ENCODE results near the gene OR5P2. TPM values are rescaled to one million over a fixed set of nuclear protein-coding genes. Genes with fewer than 3 reads are reported as not detected.

Gene OR5P2
- total RNA-seq, 1 donor from 2014 or later, result not detected

- Mint-ChIP-seq H3K36me3 (no peaks in the 10 kb centered on the region), H3K4me3 (no peak overlapping the region), H3K9me3 (no peaks in the 10 kb centered on the region), H3K4me1 (peaks cover 10% of the 10 kb centered on the region), H3K27me3 (ENCODE audit: insufficient read depth, low read depth) (peaks cover 2% of the 10 kb centered on the region), H3K27ac (no peak overlapping the region)
- Histone ChIP-seq H3K27ac (no peak overlapping the region), H3K27me3 (no peaks in the 10 kb centered on the region), H3K36me3 (no peaks in the 10 kb centered on the region), H2AFZ (replicated peaks) (no peak overlapping the region), H3K4me3 (no peak overlapping the region), H4K20me1 (ENCODE audit: low read depth) (no peaks in the 10 kb centered on the region), H3F3A (ENCODE audit: low read depth) (no peaks in the 10 kb centered on the region), H3K9me3 (ENCODE audit: low read depth) (no peaks in the 10 kb centered on the region), H3K4me2 (no peak overlapping the region), H3K79me2 (ENCODE audit: low read depth) (no peaks in the 10 kb centered on the region), H3K4me1 (no peaks in the 10 kb centered on the region), H3K9ac (no peak overlapping the region)
- TF ChIP-seq, protein P1, sequence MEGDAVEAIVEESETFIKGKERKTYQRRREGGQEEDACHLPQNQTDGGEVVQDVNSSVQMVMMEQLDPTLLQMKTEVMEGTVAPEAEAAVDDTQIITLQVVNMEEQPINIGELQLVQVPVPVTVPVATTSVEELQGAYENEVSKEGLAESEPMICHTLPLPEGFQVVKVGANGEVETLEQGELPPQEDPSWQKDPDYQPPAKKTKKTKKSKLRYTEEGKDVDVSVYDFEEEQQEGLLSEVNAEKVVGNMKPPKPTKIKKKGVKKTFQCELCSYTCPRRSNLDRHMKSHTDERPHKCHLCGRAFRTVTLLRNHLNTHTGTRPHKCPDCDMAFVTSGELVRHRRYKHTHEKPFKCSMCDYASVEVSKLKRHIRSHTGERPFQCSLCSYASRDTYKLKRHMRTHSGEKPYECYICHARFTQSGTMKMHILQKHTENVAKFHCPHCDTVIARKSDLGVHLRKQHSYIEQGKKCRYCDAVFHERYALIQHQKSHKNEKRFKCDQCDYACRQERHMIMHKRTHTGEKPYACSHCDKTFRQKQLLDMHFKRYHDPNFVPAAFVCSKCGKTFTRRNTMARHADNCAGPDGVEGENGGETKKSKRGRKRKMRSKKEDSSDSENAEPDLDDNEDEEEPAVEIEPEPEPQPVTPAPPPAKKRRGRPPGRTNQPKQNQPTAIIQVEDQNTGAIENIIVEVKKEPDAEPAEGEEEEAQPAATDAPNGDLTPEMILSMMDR (IDR thresholded peaks at IDR 0.05), result no peak
- TF ChIP-seq EZH2phosphoT487 (IDR thresholded peaks at IDR 0.05) (no peak), EZH2 (IDR thresholded peaks at IDR 0.05) (no peak)
- no peak for DNase-seq (ENCODE audit: low spot score)
Measured at GRCh38 chr11:7749456-7749855, 47.3 kb downstream of the OR5P2 start.

Other genes with a start within 250 kb of the OR5P2 start
- gene CYB5R2, start 123.4 kb downstream of the OR5P2 start, total RNA-seq (ENCODE audit: low replicate concordance), result 24.6 and 37.1 TPM in 2 replicates
- gene OVCH2, start 90.5 kb downstream of the OR5P2 start, total RNA-seq (ENCODE audit: low replicate concordance), result not detected in 2 replicates
- not detected in 2 replicates for gene OR5P3, start 33.9 kb upstream of the OR5P2 start, total RNA-seq (ENCODE audit: low replicate concordance)
- not detected in 2 replicates for gene OR10A6, start 134.3 kb upstream of the OR5P2 start, total RNA-seq (ENCODE audit: low replicate concordance)
- gene OR10A3, start 144.8 kb upstream of the OR5P2 start, total RNA-seq (ENCODE audit: low replicate concordance), result not detected in 2 replicates
- not detected in 2 replicates for gene NLRP10, start 168.5 kb upstream of the OR5P2 start, total RNA-seq (ENCODE audit: low replicate concordance)
- 257 and 355 TPM in 2 replicates for gene EIF3F, start 190.4 kb upstream of the OR5P2 start, total RNA-seq (ENCODE audit: low replicate concordance)